B cell (primary cell): Measurements from ENCODE around the gene CHRFAM7A. TPM values are rescaled to one million over a fixed set of nuclear protein-coding genes. Genes with fewer than 3 reads are reported as not detected.
"Not testable (repeated sequence)": the region's sequence is repeated elsewhere in the genome, so short reads cannot be mapped to it uniquely, and the experiment has no call there.

ENCODE experiments used
- ATAC-seq: fragments of 200-7000 bp; cut with Tn5 transposase; one replicate; pipeline ENCODE4 v1.10.0; 2021; ENCODE audit warnings: low read depth, mild to moderate bottlenecking, moderate number of reproducible peaks, moderate library complexity
- CTCF ChIA-PET: fragments of 350-600 bp; sonication (Branson Sonifier 250); formaldehyde crosslinking; loops from one replicate; lab custom pipeline; 2021; ENCODE audit warnings: antibody characterized with exemption, inconsistent platforms; lab: Charles Lee
- POLR2A ChIA-PET: fragments of 350-600 bp; sonication (Branson Sonifier 250); formaldehyde crosslinking; loops from one replicate; lab custom pipeline; 2021; ENCODE audit warnings: antibody characterized with exemption; lab: Charles Lee
- DNase-seq: peaks from one replicate; pipeline ENCODE4 v3.0.0; 2013
- H2AFZ ChIP-seq: 2 replicates; pipeline ENCODE4 v1.6.1; 2012; ENCODE audit warnings: mild to moderate bottlenecking, low read depth, low read length; ENCODE audit not compliant: insufficient read depth, poor library complexity, severe bottlenecking
- H3K27ac ChIP-seq, 2 donors: 1 replicate in 1 of 2; 2 replicates in 1 of 2; pipeline ENCODE4 v1.5.1; 2012 to 2013; ENCODE audit warnings: low read length in 2 of 2, mild to moderate bottlenecking in 2 of 2, moderate library complexity in 1 of 2
- H3K27me3 ChIP-seq, 4 experiments: fragments of 200-600 bp in 1 of 4; sonication (generic) in 1 of 4; replicated peaks in 1 of 4; 1 replicate in 2 of 4; 2 replicates in 2 of 4; pipeline versions ENCODE4 v1.6.1 to v1.7.0; 2013 to 2016; ENCODE audit warnings: low read length in 3 of 4, mild to moderate bottlenecking in 2 of 4, mixed read lengths in 1 of 4, moderate library complexity in 1 of 4; ENCODE audit not compliant: insufficient read depth in 4 of 4, control insufficient read depth in 3 of 4; ENCODE audit errors: control extremely low read depth in 1 of 4
- H3K36me3 ChIP-seq, 2 experiments: replicated peaks in 1 of 2; 1 replicate in 1 of 2; 2 replicates in 1 of 2; pipeline versions ENCODE4 v1.6.1 to v1.7.1; 2013; ENCODE audit warnings: low read length in 1 of 2; ENCODE audit not compliant: insufficient read depth in 2 of 2, control insufficient read depth in 1 of 2; ENCODE audit errors: control extremely low read depth in 1 of 2, extremely low read depth in 1 of 2
- H3K4me1 ChIP-seq, 2 donors: fragments of 200-600 bp in 1 of 2; sonication (generic) in 1 of 2; 1 replicate in 1 of 2; 2 replicates in 1 of 2; pipeline versions ENCODE4 v1.5.1 to v1.6.1; 2013 to 2017; ENCODE audit warnings: low read length in 2 of 2; ENCODE audit not compliant: control insufficient read depth in 2 of 2, insufficient read depth in 2 of 2
- H3K4me2 ChIP-seq: replicated peaks from 2 replicates; pipeline ENCODE3; 2012; ENCODE audit warnings: mild to moderate bottlenecking, low read depth, low read length; ENCODE audit not compliant: poor library complexity, severe bottlenecking
- H3K4me3 ChIP-seq, 5 experiments: fragments of 200-600 bp in 1 of 5; sonication (generic) in 1 of 5; 1 replicate in 3 of 5; 2 replicates in 2 of 5; pipeline versions ENCODE4 v1.5.1 to v1.7.0; 2011 to 2016; ENCODE audit warnings: low read length in 4 of 5, mild to moderate bottlenecking in 4 of 5, low read depth in 2 of 5, control low read depth in 1 of 5, moderate library complexity in 1 of 5; ENCODE audit not compliant: insufficient read depth in 1 of 5; ENCODE audit errors: control extremely low read depth in 1 of 5, extremely low read depth in 1 of 5
- H3K79me2 ChIP-seq: fragments of 200-600 bp; sonication (generic); one replicate; pipeline ENCODE4 v1.6.0; 2016; ENCODE audit warnings: low read length; ENCODE audit not compliant: control insufficient read depth, insufficient read depth
- H3K9ac ChIP-seq: fragments of 200-600 bp; sonication (generic); 2 replicates; pipeline ENCODE4 v1.6.1; 2017; ENCODE audit warnings: mild to moderate bottlenecking, low read length, moderate library complexity
- H3K9me3 ChIP-seq, 3 donors: one replicate each; pipeline versions ENCODE4 v1.6.1 to v1.7.1; 2013; ENCODE audit warnings: low read length in 2 of 3; ENCODE audit not compliant: control insufficient read depth in 2 of 3, insufficient read depth in 1 of 3; ENCODE audit errors: control extremely low read depth in 1 of 3
- H4K20me1 ChIP-seq: 2 replicates; pipeline ENCODE4 v1.6.0; 2012; ENCODE audit warnings: mild to moderate bottlenecking, low read length; ENCODE audit not compliant: insufficient read depth, control insufficient read depth, poor library complexity, severe bottlenecking
- H3K27ac Mint-ChIP-seq: one replicate; pipeline ENCODE4 v1.8.0; 2021; ENCODE audit warnings: mixed read lengths
- H3K27me3 Mint-ChIP-seq: one replicate; pipeline ENCODE4 v1.8.0; 2021; ENCODE audit warnings: mixed read lengths
- H3K4me1 Mint-ChIP-seq: one replicate; pipeline ENCODE4 v1.8.0; 2021; ENCODE audit warnings: mixed read lengths
- H3K4me3 Mint-ChIP-seq: one replicate; pipeline ENCODE4 v1.8.0; 2021; ENCODE audit warnings: mixed read lengths
- H3K9me3 Mint-ChIP-seq: one replicate; pipeline ENCODE4 v1.8.0; 2022; ENCODE audit warnings: mixed read lengths; ENCODE audit not compliant: insufficient read depth
- WGBS: methylation state at CpG from one replicate; pipeline ENCODE4 v1.1.5; 2013; ENCODE audit warnings: missing lambda C conversion rate; ENCODE audit not compliant: insufficient coverage; 5-methylcytosine and 5-hydroxymethylcytosine counted together
- intact Hi-C: fragments of 100-400 bp; cut with micrococcal nuclease; formaldehyde crosslinking; loops from one replicate; pipeline ENCODE4 v1.10.0; 2022
- polyA plus RNA-seq: library from polyadenylated mRNA; depleted of rRNA; stranded (reverse); fragments of >200 nt; gene quantifications from 2 replicates; pipeline ENCODE4 v1.2.3, GENCODE V29; 2012
- total RNA-seq, 2 donors: library from RNA; stranded (reverse); fragments of 120-200 nt in 1 of 2; gene quantifications; 1 replicate in 1 of 2; 2 replicates in 1 of 2; pipeline versions ENCODE4 v1.2.3 to v1.2.4, GENCODE V29; 2013 to 2022

The CHRFAM7A gene
- total and polyA plus RNA-seq, 2 donors (not counting 1 experiment from before 2014, with no cell fraction given): 0.61 to 1.1 TPM

- CTCF ChIA-PET: not testable (repeated sequence)
Observed at GRCh38 chr15:30360990-30361389, 32.4 kb downstream of the CHRFAM7A start.

GRCh38 chr15:30355043-30355442, 38.3 kb downstream of the CHRFAM7A start:
- H4K20me1 ChIP-seq, CTCF ChIA-PET, H3K4me3 Mint-ChIP-seq, H3K79me2 ChIP-seq, intact Hi-C loops, H3K27me3 ChIP-seq, H3K4me1 Mint-ChIP-seq, ATAC-seq, H2AFZ ChIP-seq, H3K9me3 Mint-ChIP-seq, H3K36me3 ChIP-seq, POLR2A ChIA-PET, H3K27ac ChIP-seq, H3K4me1 ChIP-seq, H3K27ac Mint-ChIP-seq, DNase-seq, H3K9me3 ChIP-seq, H3K27me3 Mint-ChIP-seq, H3K4me3 ChIP-seq, H3K9ac ChIP-seq, H3K4me2 ChIP-seq: not testable (repeated sequence)
- no CpG with 5 or more reads among the region's 6 CpGs for WGBS

More at GRCh38 chr15:30360990-30361389, 32.4 kb downstream of the CHRFAM7A start:
- H3K27ac Mint-ChIP-seq, H3K27ac ChIP-seq, intact Hi-C loops, H3K4me2 ChIP-seq, H4K20me1 ChIP-seq, DNase-seq, H3K9me3 Mint-ChIP-seq, ATAC-seq, H3K4me3 Mint-ChIP-seq, H3K27me3 Mint-ChIP-seq, H3K4me3 ChIP-seq, H3K4me1 ChIP-seq, H3K4me1 Mint-ChIP-seq, H2AFZ ChIP-seq, H3K79me2 ChIP-seq, H3K9ac ChIP-seq, H3K36me3 ChIP-seq, H3K27me3 ChIP-seq, H3K9me3 ChIP-seq, POLR2A ChIA-PET: not testable (repeated sequence)
- no CpG with 5 or more reads among the region's 2 CpGs for WGBS

DNA sequence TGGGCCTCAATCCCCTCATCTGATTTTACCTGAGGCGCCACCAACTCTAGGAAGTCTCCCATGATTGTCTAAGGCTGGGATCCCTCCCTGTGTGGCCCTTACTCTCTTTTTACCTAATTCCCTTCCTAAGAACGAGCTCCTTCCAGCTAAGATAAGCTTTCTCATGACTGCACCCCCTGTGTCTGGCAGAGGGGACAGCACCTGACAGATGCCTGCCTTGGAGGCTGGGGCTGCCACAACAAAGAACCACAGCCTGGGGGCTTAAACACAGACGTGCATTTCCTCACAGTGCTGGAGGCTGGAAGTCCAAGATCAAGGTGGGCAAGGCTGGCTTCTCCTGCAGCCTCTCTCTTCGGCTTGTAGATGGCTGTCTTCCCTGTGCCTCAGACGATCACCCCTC, 43.5 kb downstream of the CHRFAM7A start:
- H3K4me3 Mint-ChIP-seq, H3K79me2 ChIP-seq, H3K9me3 ChIP-seq, DNase-seq, H3K27me3 Mint-ChIP-seq, H3K36me3 ChIP-seq, CTCF ChIA-PET, H3K27ac ChIP-seq, H4K20me1 ChIP-seq, H2AFZ ChIP-seq, H3K27ac Mint-ChIP-seq, POLR2A ChIA-PET, H3K4me2 ChIP-seq, H3K4me1 ChIP-seq, H3K9ac ChIP-seq, H3K4me3 ChIP-seq, intact Hi-C loops, H3K4me1 Mint-ChIP-seq, H3K27me3 ChIP-seq, ATAC-seq, H3K9me3 Mint-ChIP-seq: not testable (repeated sequence)
- WGBS: no CpG with 5 or more reads among the region's 5 CpGs

DNA sequence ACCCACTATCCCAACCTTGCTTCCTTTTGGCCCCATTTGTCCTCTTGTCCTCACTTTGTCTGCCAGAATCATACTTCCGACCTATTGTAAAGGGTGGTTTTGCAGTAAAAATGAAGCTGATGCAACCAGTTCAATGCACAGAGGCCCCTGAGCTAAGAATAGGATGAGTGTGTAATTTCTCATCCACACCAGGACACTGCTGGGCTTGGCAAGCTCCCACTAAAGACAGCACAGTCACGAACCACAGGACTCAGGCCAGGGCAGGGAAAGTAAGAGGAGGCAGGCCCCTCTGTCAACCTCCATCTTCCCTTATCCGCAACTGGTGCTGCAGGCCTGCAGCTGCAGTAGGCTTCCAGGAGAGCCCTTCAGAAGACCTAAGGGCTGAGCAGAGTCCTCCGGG, 56.8 kb downstream of the CHRFAM7A start:
- H3K27ac Mint-ChIP-seq, H3K27me3 ChIP-seq, H3K79me2 ChIP-seq, H3K9me3 ChIP-seq, ATAC-seq, H3K27ac ChIP-seq, H3K36me3 ChIP-seq, H3K4me2 ChIP-seq, H3K4me1 ChIP-seq, H3K4me3 ChIP-seq, CTCF ChIA-PET, H3K27me3 Mint-ChIP-seq, H3K9me3 Mint-ChIP-seq, intact Hi-C loops, POLR2A ChIA-PET, H3K4me3 Mint-ChIP-seq, H2AFZ ChIP-seq, H4K20me1 ChIP-seq, H3K4me1 Mint-ChIP-seq, DNase-seq, H3K9ac ChIP-seq: not testable (repeated sequence)
- no CpG with 5 or more reads among the region's 4 CpGs for WGBS
